Vagina (tissue), 2 donors: ENCODE results near the gene PMPCB.
"Not testable (repeated sequence)": the region's sequence is repeated elsewhere in the genome, so short reads cannot be mapped to it uniquely, and the experiment has no call there.

Experiments
- POLR2A ChIP-seq, 2 donors: fragments of 450-650 bp; IDR thresholded peaks; one replicate each; pipeline ENCODE4 v1.6.1; 2017; ENCODE audit warnings: antibody characterized with exemption in 2 of 2, mild to moderate bottlenecking in 2 of 2, moderate library complexity in 2 of 2
- POLR2AphosphoS5 ChIP-seq, 2 donors: sonication (generic); formaldehyde crosslinking; IDR thresholded peaks; one replicate each; pipeline ENCODE4 v1.9.0; 2017; ENCODE audit warnings: antibody characterized with exemption in 2 of 2, mild to moderate bottlenecking in 2 of 2, low read depth in 1 of 2; ENCODE audit not compliant: insufficient read depth in 1 of 2
- TF ChIP-seq, protein P1 (sequence below), 3 experiments: fragments of 450-650 bp in 2 of 3; fragments of 200-600 bp in 1 of 3; sonication (generic) in 1 of 3; IDR thresholded peaks; one replicate each; pipeline ENCODE4 v1.5.1; 2017 to 2019; ENCODE audit warnings: antibody characterized with exemption in 3 of 3, mild to moderate bottlenecking in 2 of 3, moderate library complexity in 2 of 3

DNA sequence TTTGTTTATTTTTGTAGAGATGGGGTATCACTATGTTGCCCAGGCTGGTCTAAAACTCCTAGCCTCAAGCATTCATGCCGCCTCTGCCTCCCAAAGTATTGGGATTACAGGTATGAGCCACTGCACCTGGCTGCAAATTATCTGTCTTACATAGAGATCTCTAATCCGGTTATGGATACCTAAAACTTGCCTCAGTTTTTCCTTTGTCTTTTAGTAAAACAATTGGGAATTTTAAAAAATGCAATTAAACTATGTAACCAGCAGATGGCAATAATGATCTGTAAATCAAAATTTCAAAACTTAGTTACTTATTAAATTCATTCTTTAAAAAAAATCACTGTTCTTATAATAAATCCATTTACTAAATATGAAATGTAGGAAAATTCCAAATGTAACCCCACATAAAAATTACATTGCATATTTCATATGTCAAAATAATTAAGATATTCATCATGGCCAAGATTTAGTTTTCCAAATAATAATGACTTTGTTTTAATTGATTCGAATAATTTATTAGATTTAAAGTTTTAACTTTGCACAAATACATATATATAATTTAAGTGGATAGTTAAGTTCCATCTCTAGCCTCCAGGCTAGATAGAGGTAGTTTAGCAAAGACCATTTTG, 14.3 kb upstream of the PMPCB start:
- TF ChIP-seq, protein P1, sequence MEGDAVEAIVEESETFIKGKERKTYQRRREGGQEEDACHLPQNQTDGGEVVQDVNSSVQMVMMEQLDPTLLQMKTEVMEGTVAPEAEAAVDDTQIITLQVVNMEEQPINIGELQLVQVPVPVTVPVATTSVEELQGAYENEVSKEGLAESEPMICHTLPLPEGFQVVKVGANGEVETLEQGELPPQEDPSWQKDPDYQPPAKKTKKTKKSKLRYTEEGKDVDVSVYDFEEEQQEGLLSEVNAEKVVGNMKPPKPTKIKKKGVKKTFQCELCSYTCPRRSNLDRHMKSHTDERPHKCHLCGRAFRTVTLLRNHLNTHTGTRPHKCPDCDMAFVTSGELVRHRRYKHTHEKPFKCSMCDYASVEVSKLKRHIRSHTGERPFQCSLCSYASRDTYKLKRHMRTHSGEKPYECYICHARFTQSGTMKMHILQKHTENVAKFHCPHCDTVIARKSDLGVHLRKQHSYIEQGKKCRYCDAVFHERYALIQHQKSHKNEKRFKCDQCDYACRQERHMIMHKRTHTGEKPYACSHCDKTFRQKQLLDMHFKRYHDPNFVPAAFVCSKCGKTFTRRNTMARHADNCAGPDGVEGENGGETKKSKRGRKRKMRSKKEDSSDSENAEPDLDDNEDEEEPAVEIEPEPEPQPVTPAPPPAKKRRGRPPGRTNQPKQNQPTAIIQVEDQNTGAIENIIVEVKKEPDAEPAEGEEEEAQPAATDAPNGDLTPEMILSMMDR (IDR thresholded peaks at IDR 0.05), result not testable (repeated sequence)
- not testable (repeated sequence) for TF ChIP-seq POLR2A (IDR thresholded peaks at IDR 0.05); POLR2AphosphoS5 (IDR thresholded peaks at IDR 0.05; ENCODE audit: insufficient read depth in 1 of 2, low read depth in 1 of 2)
